NCI-H2196 (cell line): Measurements from ENCODE around the gene NKAIN4.

Source experiments
- DNase-seq: peaks from one replicate; lab custom pipeline; 2025; ENCODE audit not compliant: unreplicated experiment; lab: John Stamatoyannopoulos, UW

NKAIN4 gene

DNA sequence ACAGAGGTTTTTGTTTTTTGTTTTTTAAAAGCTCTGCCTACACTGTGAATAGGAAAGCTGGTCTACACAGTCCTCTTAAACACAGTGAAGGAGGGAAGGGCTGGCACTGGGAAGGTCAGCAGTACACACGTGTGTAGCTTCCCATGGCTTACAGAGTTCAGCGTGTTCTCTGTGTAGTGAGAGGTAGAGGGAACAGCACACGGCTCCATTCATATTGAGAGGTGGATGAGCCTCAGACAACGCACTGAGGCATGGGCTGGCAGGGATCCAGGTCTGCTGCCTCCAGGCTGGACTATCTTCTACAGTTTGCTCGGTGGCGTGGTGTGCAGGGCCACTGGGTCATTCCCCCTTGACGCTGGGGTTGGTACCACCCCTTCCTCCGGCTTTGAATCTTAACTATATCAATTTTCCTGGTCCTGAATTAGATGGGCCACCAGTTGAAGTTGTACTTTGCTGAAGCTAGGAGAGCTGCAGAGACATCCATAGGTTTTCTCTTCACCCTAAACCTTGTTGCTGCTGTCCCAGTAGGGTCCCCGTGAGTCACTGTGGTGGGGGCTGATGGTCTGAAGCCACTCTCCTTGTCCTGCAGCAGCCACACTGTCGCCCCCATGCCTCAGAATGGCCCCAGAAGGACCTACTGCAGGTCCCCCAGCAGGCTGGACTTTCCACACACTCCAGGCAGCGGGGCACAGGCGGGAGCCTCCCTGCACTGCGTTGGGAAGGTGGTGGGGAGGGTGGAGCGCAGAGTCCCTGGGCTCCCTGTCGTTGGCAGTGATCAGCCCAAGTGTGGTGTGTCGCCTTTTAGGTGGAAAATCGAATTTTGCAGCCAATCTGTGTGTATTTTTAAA lies 20.3 kb upstream of the NKAIN4 start:
- no peak for DNase-seq

DNA sequence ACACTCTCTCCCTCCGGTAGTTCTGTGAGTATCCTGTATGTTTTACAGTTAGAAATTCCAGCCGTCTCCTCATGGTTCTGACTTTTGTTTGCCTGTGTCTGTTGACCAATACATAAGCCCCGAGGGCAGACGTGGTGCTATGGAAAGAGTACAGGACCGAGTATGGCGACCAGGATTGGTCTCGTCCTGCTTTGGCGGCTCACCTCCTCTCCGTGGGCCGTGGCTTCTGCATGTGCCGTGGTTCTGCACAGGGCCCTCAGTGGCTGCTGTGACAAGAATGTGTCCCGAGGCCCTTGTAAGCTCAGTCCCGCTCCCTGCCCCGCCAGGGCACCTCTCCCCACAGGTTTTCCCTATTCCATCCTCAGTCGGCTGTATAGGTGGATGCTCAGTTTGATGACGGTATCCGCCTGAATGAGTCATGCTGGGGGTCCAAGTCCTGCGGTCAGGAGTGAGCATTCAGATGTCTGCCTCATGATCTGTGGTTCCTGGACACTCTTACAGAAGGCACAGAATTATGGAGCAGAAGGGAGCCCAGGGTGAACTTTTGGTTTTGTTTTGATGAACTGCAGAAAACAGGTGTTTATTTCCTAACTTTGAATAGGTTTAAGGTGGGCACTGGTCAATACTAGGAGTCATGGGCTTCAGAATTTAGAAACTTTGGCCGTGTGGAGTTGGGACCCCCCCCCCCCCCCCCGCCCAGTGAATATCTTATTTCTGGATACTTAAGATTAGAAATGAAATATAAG lies 19.5 kb upstream of the NKAIN4 start:
- no peak for DNase-seq

DNA sequence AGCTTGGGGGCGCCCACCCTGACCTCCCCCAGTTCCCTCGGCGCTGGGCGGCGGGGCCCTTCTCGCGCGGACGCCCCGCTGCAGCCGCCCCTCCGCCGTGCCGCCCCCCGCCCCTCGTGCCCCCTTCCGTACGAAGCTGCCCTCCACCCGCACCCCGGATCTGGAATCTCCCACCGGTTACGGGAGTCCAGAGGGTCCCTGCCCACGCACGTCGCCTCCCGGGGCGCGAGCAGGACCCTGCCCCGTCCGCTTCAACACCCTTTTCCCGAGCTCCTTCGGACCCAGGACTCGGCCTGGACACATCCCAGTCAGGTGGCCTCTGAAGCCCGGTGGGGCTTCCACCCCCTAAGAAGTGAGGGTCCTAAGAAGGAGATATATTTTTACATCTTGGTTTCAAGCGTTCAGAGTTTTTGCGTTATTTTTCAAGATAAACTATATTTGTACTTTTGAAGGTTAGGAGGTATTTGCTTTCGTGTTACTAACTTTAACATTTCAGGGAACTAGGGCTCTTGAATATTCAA lies 18.9 kb upstream of the NKAIN4 start:
- no peak for DNase-seq

DNA sequence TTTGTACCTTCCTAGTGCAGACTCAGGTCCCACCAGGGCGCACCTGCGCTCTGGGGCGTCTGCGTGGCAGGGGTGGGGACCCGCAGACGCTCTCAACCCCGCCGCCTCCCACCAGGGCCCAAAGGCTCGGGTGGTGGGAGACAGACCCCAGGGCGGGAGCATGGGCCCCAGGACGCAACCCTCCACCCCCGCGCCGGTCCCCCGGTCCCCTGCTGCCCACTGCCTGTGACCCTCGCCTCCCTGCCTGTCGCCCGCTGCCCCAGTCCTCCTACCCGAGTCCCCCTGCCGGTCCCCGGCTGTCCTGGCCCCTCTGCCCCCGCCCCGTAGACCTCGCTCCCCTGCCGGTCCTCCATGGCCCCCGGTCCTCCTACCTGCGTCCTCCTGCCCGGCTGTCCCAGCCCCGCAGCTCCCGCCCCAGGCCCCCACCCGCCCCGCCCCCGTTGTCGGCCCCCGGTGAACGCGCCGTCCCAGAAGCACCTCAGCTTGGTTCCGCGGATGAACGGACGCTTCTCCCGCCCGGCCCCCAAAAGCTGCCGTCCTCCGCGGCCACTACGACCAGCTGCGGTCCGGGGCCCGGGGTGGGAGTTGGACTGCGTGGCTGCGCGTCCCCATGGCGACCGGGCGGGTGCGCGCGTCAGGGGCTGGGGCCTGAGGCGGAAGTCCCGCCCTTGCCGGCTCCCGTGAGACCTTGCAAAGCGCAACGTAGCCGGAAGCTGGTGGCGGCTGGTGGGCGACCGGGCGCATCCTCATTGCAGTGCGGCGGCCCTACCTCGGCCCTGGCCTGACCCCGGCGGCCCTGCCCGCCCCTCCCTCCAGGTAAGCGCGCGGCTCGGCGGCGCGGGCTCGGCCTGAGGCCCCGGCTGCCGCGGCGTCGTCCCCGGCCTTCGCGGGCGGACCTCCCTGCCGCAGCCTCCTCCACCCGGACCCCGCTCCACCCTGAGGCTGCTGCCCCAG lies 18.1 kb upstream of the NKAIN4 start, which contains the start of gene ARFGAP1:
ARFGAP1 (plus strand) TSS at position 709 of the 954 bp plus-strand sequence. CDS start 2,768 bp downstream, outside the sequence.
- DNase-seq = peak; percentile 91

DNA sequence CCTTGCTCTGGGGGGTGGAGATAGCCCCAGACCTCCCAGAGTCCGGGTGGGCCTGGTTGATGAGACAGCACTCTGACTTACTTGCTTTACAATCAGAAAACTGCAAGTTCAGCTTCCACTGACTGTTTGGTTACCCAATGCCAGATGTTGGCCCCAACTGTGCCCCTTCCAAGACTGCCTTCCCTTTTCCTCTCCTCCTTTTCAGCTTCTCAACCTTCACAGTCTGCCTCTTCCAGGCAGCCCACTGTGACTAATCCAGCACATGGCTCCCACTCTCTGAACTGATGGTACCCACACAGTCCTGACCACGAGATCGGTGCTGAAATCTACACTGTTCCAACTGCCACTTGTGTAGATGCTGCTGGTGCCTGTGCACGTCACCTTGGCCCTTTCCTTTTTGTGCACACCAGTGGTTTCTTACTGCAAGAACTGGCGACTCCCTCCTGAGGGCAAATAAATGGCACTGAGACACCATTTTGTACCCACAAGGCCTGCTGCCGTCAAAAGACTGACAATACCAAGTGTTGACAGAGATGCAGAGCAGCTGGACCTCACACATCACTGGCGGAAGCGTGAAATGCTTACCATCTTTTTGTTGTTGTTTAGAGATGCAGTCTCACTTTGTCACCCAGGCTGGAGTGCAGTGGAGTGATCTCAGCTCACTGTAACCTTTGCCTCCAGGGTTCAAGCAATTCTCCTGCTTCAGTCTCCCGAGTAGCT lies 16.5 kb upstream of the NKAIN4 start:
- DNase-seq = no peak

DNA sequence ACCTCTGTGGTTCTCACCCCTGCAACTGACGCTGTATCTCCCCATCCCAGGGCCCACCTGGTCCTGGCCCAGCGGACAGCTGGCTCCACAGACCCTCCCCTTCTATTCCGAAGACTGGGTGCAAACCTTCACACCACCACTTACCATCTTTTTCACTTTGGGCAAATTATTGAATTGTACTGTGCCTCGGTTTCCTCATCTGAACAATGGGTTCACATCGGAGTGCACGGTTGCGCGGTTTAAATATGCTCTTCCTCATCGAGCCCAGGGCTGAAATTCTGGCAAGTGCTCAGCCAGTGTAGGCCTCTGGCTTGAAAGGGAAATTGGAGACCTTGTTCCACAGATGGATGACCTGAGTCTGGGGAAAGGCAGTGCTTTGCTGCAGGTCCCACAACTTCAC lies 15.5 kb upstream of the NKAIN4 start:
- DNase-seq = no peak

- DNase-seq = no peak
These were observed 14.6 kb upstream of the NKAIN4 start for GRCh38 chr20:63268671-63269439.

DNA sequence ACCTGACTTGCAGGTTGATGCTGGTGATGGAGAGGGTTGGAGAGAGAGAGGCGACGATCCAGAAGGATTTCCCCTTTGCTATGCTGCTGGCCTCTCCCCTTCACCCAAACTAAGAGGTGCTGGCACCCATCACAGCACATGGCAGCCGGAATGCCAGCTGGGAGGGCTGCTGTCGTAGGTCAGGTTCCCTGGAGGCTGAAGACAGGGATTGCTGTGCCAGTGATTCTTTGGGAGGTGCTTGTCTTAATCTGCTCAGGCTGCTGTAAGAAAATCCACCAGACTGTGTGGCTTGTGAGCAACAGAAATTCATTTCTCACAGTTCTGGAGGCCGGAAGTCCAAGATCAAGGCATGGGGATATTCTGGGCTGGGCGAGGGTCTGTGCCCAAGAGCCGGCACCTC lies 14.0 kb upstream of the NKAIN4 start:
- no peak for DNase-seq

GRCh38 chr20:63267691-63268090 lies 13.4 kb upstream of the NKAIN4 start:
- no peak for DNase-seq

- DNase-seq = no peak
These were observed 11.7 kb upstream of the NKAIN4 start for GRCh38 chr20:63265891-63266515.

GRCh38 chr20:63264519-63264918 lies 10.3 kb upstream of the NKAIN4 start:
- DNase-seq = no peak

DNA sequence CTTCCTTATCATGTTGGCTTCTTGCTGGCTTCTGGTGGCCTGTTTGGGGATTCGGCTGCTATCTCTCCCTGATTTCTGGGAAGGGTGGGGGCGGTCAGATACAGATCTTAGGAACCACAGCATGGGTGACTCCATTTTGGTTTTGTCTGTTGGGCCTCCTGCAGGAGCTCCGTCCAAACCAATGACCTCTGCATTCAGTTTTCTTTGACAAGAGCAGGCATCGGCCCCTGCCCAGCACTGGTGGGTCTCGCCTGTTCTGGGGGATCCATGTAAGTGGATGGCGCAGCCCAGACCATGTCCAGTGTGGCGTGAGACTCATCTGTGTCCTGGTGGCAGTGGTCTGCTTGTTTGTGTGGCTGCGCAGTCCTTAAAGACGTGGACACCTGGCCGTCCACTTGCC lies 9.7 kb upstream of the NKAIN4 start:
- DNase-seq = no peak

DNA sequence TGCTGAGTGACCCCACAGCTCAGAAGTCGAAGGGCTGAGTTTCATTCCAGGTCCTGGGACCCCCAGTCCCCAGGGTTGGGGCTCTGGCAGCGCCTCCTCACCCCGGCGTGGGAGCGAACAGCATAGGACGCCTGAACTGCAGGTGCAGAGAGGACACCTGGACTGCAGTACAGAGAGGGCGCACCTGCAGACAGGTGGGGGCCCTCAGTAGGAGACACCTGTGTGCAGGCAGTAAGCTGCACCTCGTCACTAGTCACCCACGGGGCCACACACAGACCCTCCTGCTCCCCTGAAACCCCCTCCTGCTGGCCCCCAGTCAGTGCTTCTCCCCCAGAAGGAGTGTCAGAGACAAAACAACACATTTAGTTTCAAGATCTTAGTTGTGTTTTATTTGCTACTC lies 8.6 kb upstream of the NKAIN4 start:
- DNase-seq = no peak

- DNase-seq = no peak
These were observed 7.7 kb upstream of the NKAIN4 start for GRCh38 chr20:63261795-63262528.

GRCh38 chr20:63261060-63261794 lies 7.0 kb upstream of the NKAIN4 start:
- DNase-seq = no peak

GRCh38 chr20:63260521-63260920 lies 6.3 kb upstream of the NKAIN4 start:
- no peak for DNase-seq

GRCh38 chr20:63259734-63260460 lies 5.6 kb upstream of the NKAIN4 start:
- no peak for DNase-seq
